Right lobe of liver (tissue), 6 donors: ENCODE results near the gene LAMC2. TPM values are rescaled to one million over a fixed set of nuclear protein-coding genes. Genes with fewer than 3 reads are reported as not detected.

Experiments
- ATAC-seq, 4 donors: fragments of 200-7000 bp; cut with Tn5 transposase; one replicate each; pipeline ENCODE4 v1.9.1; 2020; ENCODE audit warnings: mild to moderate bottlenecking in 4 of 4, moderate library complexity in 4 of 4
- DNase-seq, 3 donors: peaks; one replicate each; pipeline ENCODE4 v3.0.0-alpha.2; 2020
- H3K27ac ChIP-seq, 3 donors: fragments of 200-600 bp; one replicate each; pipeline ENCODE4 v1.8.0; 2022
- H3K27me3 ChIP-seq, 2 donors: fragments of 200-600 bp; one replicate each; pipeline ENCODE4 v1.8.0; 2022
- H3K36me3 ChIP-seq, 4 donors: fragments of 200-600 bp; sonication (generic) in 1 of 4; one replicate each; pipeline versions ENCODE4 v1.5.1 to v1.8.0; 2017 to 2022; ENCODE audit warnings: control low read depth in 1 of 4
- H3K4me1 ChIP-seq, 4 donors: fragments of 200-600 bp; sonication (generic) in 1 of 4; one replicate each; pipeline versions ENCODE4 v1.5.1 to v1.8.0; 2017 to 2022; ENCODE audit warnings: control low read depth in 1 of 4
- H3K4me3 ChIP-seq, 3 donors: fragments of 200-600 bp; one replicate each; pipeline ENCODE4 v1.8.0; 2022
- H3K9me3 ChIP-seq, 4 donors: fragments of 200-600 bp; sonication (generic) in 1 of 4; one replicate each; pipeline versions ENCODE4 v1.5.1 to v1.8.0; 2017 to 2022; ENCODE audit warnings: control low read depth in 1 of 4
- POLR2A ChIP-seq: fragments of 450-650 bp; IDR thresholded peaks from one replicate; pipeline ENCODE4 v1.6.1; 2017; ENCODE audit warnings: antibody characterized with exemption, mild to moderate bottlenecking
- WGBS: methylation state at CpG from one replicate; pipeline ENCODE4 v1.1.6; 2018; ENCODE audit warnings: low coverage, low lambda C conversion rate; ENCODE audit not compliant: insufficient coverage; ENCODE audit errors: missing lambda C conversion rate; 5-methylcytosine and 5-hydroxymethylcytosine counted together
- intact Hi-C, 2 donors: fragments of 100-400 bp; cut with DNase I; formaldehyde crosslinking; loops; one replicate each; pipeline versions ENCODE4 v1.11.2 to v1.14.1; 2022
- total RNA-seq, 6 experiments: library from RNA; depleted of rRNA in 2 of 6; stranded (reverse); fragments of >200 nt in 2 of 6; fragmentation: NEBNext Ultra II Directional in 3 of 6; extraction: Animal tissue kit (Norgen Biotek cat#: 25700) in 3 of 6; gene quantifications; one replicate each; pipeline versions ENCODE4 v1.1.0 to v1.2.4, GENCODE V29; 2016 to 2023
- TF ChIP-seq, protein P1 (sequence below), 4 donors: fragments of 200-600 bp in 3 of 4; fragments of 450-650 bp in 1 of 4; IDR thresholded peaks; one replicate each; pipeline versions ENCODE4 v1.5.1 to v1.8.0; 2016 to 2022; ENCODE audit warnings: antibody characterized with exemption in 4 of 4, mild to moderate bottlenecking in 2 of 4
- donor health status: DM: no; HTN: yes; CAD: no.
- donor health status: DM: no; HTN: no; CAD: no.
- donor health status: DM: no; HTN: no; CAD: no.
- donor health status: DM: no; HTN: yes; CAD: no.
- donor health status: DM: no; HTN: yes; CAD: no.

The LAMC2 gene
- total RNA-seq, 6 experiments from 2014 or later: 0.17 to 1.5 (median 0.49) TPM

- TF ChIP-seq POLR2A: no peak
- TF ChIP-seq, protein P1, sequence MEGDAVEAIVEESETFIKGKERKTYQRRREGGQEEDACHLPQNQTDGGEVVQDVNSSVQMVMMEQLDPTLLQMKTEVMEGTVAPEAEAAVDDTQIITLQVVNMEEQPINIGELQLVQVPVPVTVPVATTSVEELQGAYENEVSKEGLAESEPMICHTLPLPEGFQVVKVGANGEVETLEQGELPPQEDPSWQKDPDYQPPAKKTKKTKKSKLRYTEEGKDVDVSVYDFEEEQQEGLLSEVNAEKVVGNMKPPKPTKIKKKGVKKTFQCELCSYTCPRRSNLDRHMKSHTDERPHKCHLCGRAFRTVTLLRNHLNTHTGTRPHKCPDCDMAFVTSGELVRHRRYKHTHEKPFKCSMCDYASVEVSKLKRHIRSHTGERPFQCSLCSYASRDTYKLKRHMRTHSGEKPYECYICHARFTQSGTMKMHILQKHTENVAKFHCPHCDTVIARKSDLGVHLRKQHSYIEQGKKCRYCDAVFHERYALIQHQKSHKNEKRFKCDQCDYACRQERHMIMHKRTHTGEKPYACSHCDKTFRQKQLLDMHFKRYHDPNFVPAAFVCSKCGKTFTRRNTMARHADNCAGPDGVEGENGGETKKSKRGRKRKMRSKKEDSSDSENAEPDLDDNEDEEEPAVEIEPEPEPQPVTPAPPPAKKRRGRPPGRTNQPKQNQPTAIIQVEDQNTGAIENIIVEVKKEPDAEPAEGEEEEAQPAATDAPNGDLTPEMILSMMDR (IDR thresholded peaks at IDR 0.05): no peak
- H3K27ac ChIP-seq: no peak overlapping the region
- ATAC-seq: no peak
- no peak for DNase-seq
- no peaks in the 10 kb centered on the region for H3K27me3 ChIP-seq
- 67% methylated on average over 1 of the region's 1 CpG for WGBS
- H3K36me3 ChIP-seq: no peaks in the 10 kb centered on the region
- H3K4me1 ChIP-seq: no peaks in the 10 kb centered on the region
- no peak overlapping the region for H3K4me3 ChIP-seq
- no peaks in the 10 kb centered on the region for H3K9me3 ChIP-seq
- intact Hi-C loops: no loop called here
These were observed 69.0 kb downstream of the LAMC2 start for GRCh38 chr1:183255073-183255472.

- WGBS: 54% methylated on average over 5 of the region's 5 CpGs
- Histone ChIP-seq H3K4me3 (no peak overlapping the region), H3K9me3 (no peaks in the 10 kb centered on the region), H3K36me3 (no peaks in the 10 kb centered on the region), H3K27ac (no peak overlapping the region), H3K4me1 (no peaks in the 10 kb centered on the region), H3K27me3 (no peaks in the 10 kb centered on the region)
- TF ChIP-seq POLR2A: no peak
- TF ChIP-seq, protein P1 (IDR thresholded peaks at IDR 0.05): no peak
- DNase-seq (no peak), ATAC-seq (no peak)
- intact Hi-C loops: no loop called here
These were observed 73.9 kb downstream of the LAMC2 start for GRCh38 chr1:183259924-183260323.

GRCh38 chr1:183262628-183263200 lies 76.7 kb downstream of the LAMC2 start:
- no peak for ATAC-seq
- no peak for DNase-seq
- Histone ChIP-seq H3K36me3 (no peaks in the 10 kb centered on the region), H3K27me3 (no peaks in the 10 kb centered on the region), H3K9me3 (no peaks in the 10 kb centered on the region), H3K4me1 (no peaks in the 10 kb centered on the region), H3K4me3 (no peak overlapping the region), H3K27ac (no peak overlapping the region)
- TF ChIP-seq, protein P1 (IDR thresholded peaks at IDR 0.05): no peak
- TF ChIP-seq POLR2A: no peak
- 59% methylated on average over 5 of the region's 5 CpGs for WGBS
- intact Hi-C loops: no loop called here

DNA sequence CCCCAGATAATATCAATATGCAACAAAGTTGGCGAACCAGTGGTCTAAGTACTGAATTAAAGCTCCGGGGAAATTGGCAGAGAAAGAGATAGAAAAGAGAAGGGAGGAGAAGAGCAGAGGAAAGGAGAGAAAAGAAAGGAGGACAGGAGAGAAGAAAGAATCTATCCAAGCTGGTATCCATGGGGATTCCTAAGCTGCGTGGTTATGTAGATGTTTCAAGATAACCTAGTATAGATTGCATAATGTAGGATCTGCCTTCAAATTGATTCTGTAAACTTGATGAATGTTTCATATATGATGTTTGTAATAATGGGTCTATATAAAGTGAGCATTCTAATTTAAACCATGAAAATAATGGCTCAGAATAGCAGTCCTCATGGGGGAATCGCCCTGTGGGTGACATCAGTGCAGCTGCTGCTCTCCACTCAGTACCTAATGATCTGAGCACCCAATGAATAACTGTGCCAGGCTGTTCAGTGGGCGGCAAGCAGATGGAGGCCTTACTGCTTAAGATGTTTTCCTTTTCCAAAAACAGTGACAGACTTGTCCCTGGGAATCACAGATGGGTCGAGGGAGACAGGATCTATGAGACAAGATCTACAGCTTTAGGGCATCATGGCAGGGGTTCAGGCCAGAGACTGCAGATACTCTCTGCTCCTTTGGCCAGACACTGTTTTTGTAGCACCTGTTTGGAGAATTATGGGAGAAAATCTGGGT lies 78.0 kb downstream of the LAMC2 start:
- Histone ChIP-seq H3K27ac (no peak overlapping the region), H3K4me1 (no peaks in the 10 kb centered on the region), H3K36me3 (no peaks in the 10 kb centered on the region), H3K4me3 (no peak overlapping the region), H3K27me3 (no peaks in the 10 kb centered on the region), H3K9me3 (no peaks in the 10 kb centered on the region)
- ATAC-seq (no peak), DNase-seq (no peak)
- TF ChIP-seq POLR2A: no peak
- TF ChIP-seq, protein P1 (IDR thresholded peaks at IDR 0.05): no peak
- intact Hi-C loops: no loop called here
- WGBS: 49% methylated on average over 4 of the region's 6 CpGs
